HepG2 (cell line): ENCODE results near the gene PDE4D. TPM values are rescaled to one million over a fixed set of nuclear protein-coding genes. Genes with fewer than 3 reads are reported as not detected.

Experiments used
- ATAC-seq: fragments of 200-7000 bp; cut with Tn5 transposase; 3 replicates; pipeline ENCODE4 v1.9.1; 2020; ENCODE audit warnings: mild to moderate bottlenecking, moderate library complexity
- BruUV-seq: library from RNA; stranded (reverse); fragments of 400-500 nt; replicated peaks from 2 replicates; lab custom pipeline; 2021; lab: Mats Ljungman, UMichigan
- CTCF ChIA-PET: fragments of 300-600 bp; formaldehyde crosslinking; extraction: SDS; loops from one replicate; lab custom pipeline; 2021; ENCODE audit warnings: low total read pairs, inconsistent platforms, low intra/inter-chr PET ratio; lab: Yijun Ruan, JAX
- POLR2A ChIA-PET: fragments of 350-600 bp; sonication (Branson Sonifier 250); formaldehyde crosslinking; loops from one replicate; lab custom pipeline; 2020; ENCODE audit warnings: antibody characterized with exemption, inconsistent platforms; lab: Yijun Ruan, JAX
- DNase-seq: peaks from one replicate; pipeline ENCODE4 v3.0.0-alpha.2; 2015; ENCODE audit warnings: low spot score
- FAIRE-seq: peaks from 3 replicates; lab custom pipeline; 2011; peaks lifted over from hg19 to GRCh38; lab: Jason Lieb, UNC
- H2AFZ ChIP-seq: one replicate; pipeline ENCODE4 v1.6.1; 2011; ENCODE audit warnings: low read length, inconsistent platforms
- H3K27ac ChIP-seq: fragments of 300-600 bp; 3 replicates; pipeline ENCODE4 v1.8.0; 2011; ENCODE audit warnings: mixed run types, mild to moderate bottlenecking, mixed read lengths, low read length, inconsistent platforms; ENCODE audit not compliant: insufficient read depth; ENCODE audit errors: extremely low read length
- H3K27me3 ChIP-seq, 2 experiments: fragments of 200-600 bp in 1 of 2; 2 replicates in 1 of 2; 3 replicates in 1 of 2; pipeline versions ENCODE4 v1.6.0 to v1.8.0; 2011; ENCODE audit warnings: low read length in 2 of 2, mild to moderate bottlenecking in 2 of 2, moderate library complexity in 2 of 2, inconsistent platforms in 1 of 2; ENCODE audit not compliant: insufficient read depth in 2 of 2, control insufficient read depth in 1 of 2
- H3K36me3 ChIP-seq, 2 experiments: fragments of 200-600 bp in 1 of 2; replicated peaks in 1 of 2; 2 replicates in 1 of 2; 3 replicates in 1 of 2; pipeline versions ENCODE4 v1.5.1 to v1.8.0; 2011; ENCODE audit warnings: low read length in 2 of 2, inconsistent platforms in 1 of 2; ENCODE audit not compliant: insufficient read depth in 2 of 2, control insufficient read depth in 1 of 2
- H3K4me1 ChIP-seq: 2 replicates; pipeline ENCODE4 v1.5.1; 2012; ENCODE audit warnings: low read length, inconsistent platforms; ENCODE audit not compliant: insufficient read depth
- H3K4me2 ChIP-seq: 2 replicates; pipeline ENCODE4 v1.6.0; 2011; ENCODE audit warnings: low read depth, low read length, inconsistent platforms
- H3K4me3 ChIP-seq, 3 experiments: fragments of 200-600 bp in 1 of 3; sonication (generic), shearing (Covaris generic) in 1 of 3; replicated peaks in 1 of 3; 2 replicates each; pipeline ENCODE4 v1.5.1; 2011 to 2016; ENCODE audit warnings: low read length in 3 of 3, inconsistent platforms in 2 of 3, low read depth in 2 of 3, mild to moderate bottlenecking in 2 of 3, control low read depth in 1 of 3, mixed read lengths in 1 of 3; ENCODE audit not compliant: insufficient read depth in 1 of 3
- H3K79me2 ChIP-seq: one replicate; pipeline ENCODE4 v1.6.1; 2011; ENCODE audit warnings: low read length, inconsistent platforms; ENCODE audit not compliant: insufficient read depth
- H3K9ac ChIP-seq: 2 replicates; pipeline ENCODE4 v1.6.0; 2011; ENCODE audit warnings: mild to moderate bottlenecking, low read depth, low read length, inconsistent platforms; ENCODE audit not compliant: insufficient read depth
- H3K9me3 ChIP-seq: 2 replicates; pipeline ENCODE4 v1.5.1; 2012; ENCODE audit warnings: mild to moderate bottlenecking, low read length
- H4K20me1 ChIP-seq: 2 replicates; pipeline ENCODE4 v1.6.0; 2011; ENCODE audit warnings: inconsistent platforms, mild to moderate bottlenecking, low read length, moderate library complexity; ENCODE audit not compliant: insufficient read depth
- CC2D1A ChIP-seq: sonication (generic); formaldehyde crosslinking; IDR thresholded peaks from 2 replicates; pipeline ENCODE4 v1.8.1; 2023; ENCODE audit warnings: mild to moderate bottlenecking, missing genetic modification reagents
- IRF1 ChIP-seq: sonication (generic); formaldehyde crosslinking; IDR thresholded peaks from 2 replicates; pipeline ENCODE4 v1.4.0; 2020; ENCODE audit warnings: low read depth, mild to moderate bottlenecking, missing genetic modification reagents
- MAF1 ChIP-seq: sonication (generic); formaldehyde crosslinking; IDR thresholded peaks from 2 replicates; pipeline ENCODE4 v1.5.0; 2020; ENCODE audit warnings: missing genetic modification reagents, borderline replicate concordance
- NFKB2 ChIP-seq: sonication (generic); formaldehyde crosslinking; IDR thresholded peaks from 2 replicates; pipeline ENCODE4 v1.4.0; 2020; ENCODE audit warnings: missing genetic modification reagents, borderline replicate concordance
- NFYC ChIP-seq: IDR thresholded peaks from 2 replicates; pipeline ENCODE4 v1.6.1; 2016; ENCODE audit warnings: missing genetic modification reagents, missing compliant biosample characterization
- PHF8 ChIP-seq: sonication (generic); formaldehyde crosslinking; IDR thresholded peaks from 2 replicates; pipeline ENCODE4 v1.5.0; 2020; ENCODE audit warnings: missing genetic modification reagents
- POLR2AphosphoS2 ChIP-seq: IDR thresholded peaks from 2 replicates; pipeline ENCODE4 v1.6.1; 2011; ENCODE audit warnings: low read depth, low read length, improper control_type of control experiment
- SYNCRIP ChIP-seq: fragments of 200-400 bp; formaldehyde crosslinking; IDR thresholded peaks from 2 replicates; pipeline ENCODE4 v1.6.1; 2018; ENCODE audit warnings: mild to moderate bottlenecking, low read depth, low read length; ENCODE audit not compliant: insufficient read depth
- USF2 ChIP-seq, 2 experiments: sonication (generic) in 1 of 2; formaldehyde crosslinking in 1 of 2; IDR thresholded peaks; 2 replicates each; pipeline versions ENCODE4 v1.5.1 to v1.6.1; 2011 to 2020; ENCODE audit warnings: borderline replicate concordance in 1 of 2, low read depth in 1 of 2, low read length in 1 of 2, mild to moderate bottlenecking in 1 of 2, missing genetic modification reagents in 1 of 2, moderate library complexity in 1 of 2
- ZNF317 ChIP-seq: sonication (generic); formaldehyde crosslinking; IDR thresholded peaks from 2 replicates; pipeline ENCODE4 v1.5.0; 2020; ENCODE audit warnings: mild to moderate bottlenecking, missing genetic modification reagents
- ZNF768 ChIP-seq: sonication (generic); formaldehyde crosslinking; IDR thresholded peaks from 2 replicates; pipeline ENCODE4 v1.4.0; 2020; ENCODE audit warnings: missing genetic modification reagents
- WGBS: methylation state at CpG from one replicate; pipeline ENCODE4 v1.1.6; 2017; ENCODE audit warnings: low lambda C conversion rate; 5-methylcytosine and 5-hydroxymethylcytosine counted together
- in situ Hi-C: cut with HindIII; loops from 2 replicates; pipeline ENCODE4 v1.10.0; 2017; ENCODE audit warnings: low pct_unique_long_range_greater_than_20kb; ENCODE audit not compliant: extremely low pct_ligation_motif_present
- intact Hi-C: fragments of 100-400 bp; cut with micrococcal nuclease; formaldehyde crosslinking; loops from one replicate; pipeline ENCODE4 v1.10.0; 2022; ENCODE audit not compliant: unreplicated experiment
- polyA plus RNA-seq, 8 experiments: library from polyadenylated mRNA; depleted of rRNA in 3 of 8; stranded (reverse) in 7 of 8; unstranded in 1 of 8; fragments of >200 nt; fragmentation: Illumina TruSeq in 4 of 8; extraction: Trizol in 4 of 8; gene quantifications; 2 replicates each; pipeline versions ENCODE4 v1.2.1 to v1.2.3, GENCODE V29; 2011 to 2016; ENCODE audit warnings: low read depth in 4 of 8, missing spikeins in 1 of 8, mixed read lengths in 1 of 8; ENCODE audit not compliant: insufficient read depth in 1 of 8
- total RNA-seq, 5 experiments: library from RNA; depleted of rRNA; stranded (reverse); fragments of >200 nt; fragmentation: Illumina TruSeq; extraction: Trizol; gene quantifications; 2 replicates each; pipeline ENCODE4 v1.2.3, GENCODE V29; 2016; ENCODE audit warnings: low read depth in 1 of 5

Gene PDE4D
- total and polyA plus RNA-seq, 2 of the 13 experiments (the other 11 are each of a cell fraction or from before 2014, with no cell fraction given) = 7.0 to 12.2 TPM

GRCh38 chr5:59276325-59276675 is 617.2 kb downstream of the PDE4D start (continued):
- TF ChIP-seq USF2 (IDR thresholded peaks at IDR 0.05; ENCODE audit: low read depth, low read length) (no peak), USF2 (CRISPR knock-in tag; IDR thresholded peaks at IDR 0.05; ENCODE audit: borderline replicate concordance) (no peak), ZNF317 (CRISPR knock-in tag) (no peak), NFYC (CRISPR knock-in tag) (no peak), NFKB2 (no peak), CC2D1A (CRISPR knock-in tag) (no peak), ZNF768 (CRISPR knock-in tag) (no peak), POLR2AphosphoS2 (no peak), SYNCRIP (no peak)

GRCh38 chr5:59275510-59276324 is 617.8 kb downstream of the PDE4D start:
- FAIRE-seq (no peak), ATAC-seq (no peak), DNase-seq (no peak)
- intact Hi-C loops = no loop called here
- H3K36me3 ChIP-seq = no peaks in the 10 kb centered on the region
- no peak overlapping the region for H2AFZ ChIP-seq
- H3K79me2 ChIP-seq = no peaks in the 10 kb centered on the region
- CTCF ChIA-PET = no interaction called here
- no peaks in the 10 kb centered on the region for H3K4me1 ChIP-seq
- no peaks in the 10 kb centered on the region for H4K20me1 ChIP-seq
- in situ Hi-C loops = no loop called here
- no peak overlapping the region for H3K9ac ChIP-seq
- H3K27ac ChIP-seq = no peak overlapping the region
- POLR2A ChIA-PET = no interaction called here
- 36% methylated on average over 16 of the region's 16 CpGs for WGBS
- H3K9me3 ChIP-seq = no peaks in the 10 kb centered on the region
- no peaks in the 10 kb centered on the region for H3K27me3 ChIP-seq
- H3K4me3 ChIP-seq = no peak overlapping the region; a peak in 1 of 6 replicates
- TF ChIP-seq PHF8 (CRISPR knock-in tag) (no peak), MAF1 (no peak), IRF1 (CRISPR knock-in tag) (no peak)
- BruUV-seq = no TSS peak
- peak overlapping the region; percentile 45 for H3K4me2 ChIP-seq
